MCF 10A (cell line): Measurements from ENCODE around the gene PFDN1. TPM values are rescaled to one million over a fixed set of nuclear protein-coding genes. Genes with fewer than 3 reads are reported as not detected.

Experiments
- BruUV-seq: library from RNA; stranded (reverse); fragments of 400-500 nt; replicated peaks from 2 replicates; lab custom pipeline; 2021; lab: Mats Ljungman, UMichigan
- CTCF ChIA-PET: fragments of 300-600 bp; sonication (Branson Sonifier 250); formaldehyde crosslinking; extraction: SDS; loops from one replicate; lab custom pipeline; 2021; ENCODE audit warnings: antibody characterized with exemption, inconsistent platforms; lab: Yijun Ruan, JAX
- POLR2A ChIA-PET: fragments of 300-600, 350-650 bp; sonication (Branson Sonifier 250); formaldehyde crosslinking; extraction: SDS; loops from one replicate; lab custom pipeline; 2020; ENCODE audit warnings: antibody characterized with exemption, inconsistent platforms; lab: Yijun Ruan, JAX
- DNase-seq: peaks from one replicate; pipeline ENCODE4 v3.0.0-alpha.2; 2018; ENCODE audit not compliant: unreplicated experiment
- H3K27ac Mint-ChIP-seq: one replicate; pipeline ENCODE4 v1.8.0; 2022; ENCODE audit warnings: mild to moderate bottlenecking, low read depth, mixed read lengths; ENCODE audit not compliant: unreplicated experiment
- H3K27me3 Mint-ChIP-seq: one replicate; pipeline ENCODE4 v1.8.0; 2022; ENCODE audit warnings: mixed read lengths; ENCODE audit not compliant: insufficient read depth, unreplicated experiment
- H3K36me3 Mint-ChIP-seq: one replicate; pipeline ENCODE4 v1.8.0; 2022; ENCODE audit warnings: mild to moderate bottlenecking, moderate library complexity, mixed read lengths; ENCODE audit not compliant: insufficient read depth, unreplicated experiment
- H3K4me1 Mint-ChIP-seq: one replicate; pipeline ENCODE4 v1.8.0; 2022; ENCODE audit warnings: mixed read lengths; ENCODE audit not compliant: insufficient read depth, unreplicated experiment
- H3K4me3 Mint-ChIP-seq: one replicate; pipeline ENCODE4 v1.8.0; 2022; ENCODE audit warnings: mild to moderate bottlenecking, moderate library complexity, mixed read lengths; ENCODE audit not compliant: unreplicated experiment
- H3K9me3 Mint-ChIP-seq: one replicate; pipeline ENCODE4 v1.8.0; 2022; ENCODE audit warnings: mixed read lengths; ENCODE audit not compliant: unreplicated experiment
- CTCF ChIP-seq: fragments of 200-600 bp; IDR thresholded peaks from one replicate; pipeline ENCODE4 v1.8.0; 2022; ENCODE audit warnings: antibody characterized with exemption, mild to moderate bottlenecking; ENCODE audit not compliant: unreplicated experiment
- intact Hi-C: fragments of 100-400 bp; cut with micrococcal nuclease; formaldehyde crosslinking; loops from 2 replicates; pipeline ENCODE4 v1.14.1; 2022
- total RNA-seq: library from RNA; stranded (reverse); gene quantifications from 2 replicates; pipeline ENCODE4 v1.2.3, GENCODE V29; 2022

The PFDN1 gene
- total RNA-seq, 1 experiment from 2014 or later: 94.7 TPM

DNA sequence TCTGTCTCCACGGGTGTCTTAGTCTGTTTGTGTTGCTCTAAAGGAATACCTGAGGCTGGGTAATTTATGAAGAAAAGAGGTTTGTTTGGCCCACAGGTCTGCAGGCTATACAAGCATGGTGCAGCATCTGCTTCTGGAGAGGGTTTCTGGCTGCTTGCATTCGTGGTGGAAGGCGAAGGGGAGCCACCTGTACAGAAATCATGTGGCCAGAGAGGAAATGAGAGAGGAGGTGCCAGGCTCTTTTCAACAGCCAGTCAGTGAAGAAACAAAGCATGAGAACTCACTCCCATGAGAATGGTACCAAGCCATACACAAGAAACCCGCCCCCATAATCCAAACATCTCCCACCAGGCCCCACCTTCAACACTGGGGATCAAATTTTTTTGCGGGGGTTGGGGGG is 53.4 kb downstream of the PFDN1 start:
- ChIA-PET POLR2A (interaction anchor here (0.7 kb wide), 1 partner anchor 689 kb away, joined by 3 read pairs; no protein-coding TSS in a partner anchor), CTCF (interaction anchor here (0.6 to 42.5 kb wide), 8 partner anchors 8 to 157 kb away, joined by 3 to 1450 read pairs (median 4); partner anchors contain the start of genes HBEGF and SLC4A9)
- Mint-ChIP-seq H3K4me3 (no peak overlapping the region), H3K4me1 (peaks cover 36% of the 10 kb centered on the region), H3K9me3 (no peaks in the 10 kb centered on the region), H3K36me3 (peaks cover 16% of the 10 kb centered on the region), H3K27me3 (no peaks in the 10 kb centered on the region), H3K27ac (no peak overlapping the region)
- intact Hi-C loops: loop anchor here (10.0 kb wide), 1 partner anchor 295 kb away; the partner anchor contains the start of gene EIF4EBP3
- no peak for DNase-seq
- TF ChIP-seq CTCF: no peak
- BruUV-seq: no TSS peak

GRCh38 chr5:140248414-140248813 is 54.5 kb downstream of the PFDN1 start:
- CTCF ChIA-PET: interaction anchor here (1.5 to 42.5 kb wide), 4 partner anchors 9 to 115 kb away, joined by 3 to 1450 read pairs (median 244); partner anchors contain the start of genes HBEGF and SLC4A9
- no peak overlapping the region for H3K27ac Mint-ChIP-seq
- no peak for DNase-seq
- POLR2A ChIA-PET: interaction anchor here (0.6 kb wide), 2 partner anchors 45 to 54 kb away, joined by 3 read pairs; no protein-coding TSS in a partner anchor
- no peak overlapping the region for H3K4me3 Mint-ChIP-seq
- TF ChIP-seq CTCF: no peak
- no TSS peak for BruUV-seq
- H3K27me3 Mint-ChIP-seq: no peaks in the 10 kb centered on the region
- H3K36me3 Mint-ChIP-seq: peaks cover 21% of the 10 kb centered on the region
- peaks cover 40% of the 10 kb centered on the region for H3K4me1 Mint-ChIP-seq
- intact Hi-C loops: loop anchor here (10.0 kb wide), 1 partner anchor 296 kb away; the partner anchor contains the start of gene EIF4EBP3
- no peaks in the 10 kb centered on the region for H3K9me3 Mint-ChIP-seq

- H3K27me3 Mint-ChIP-seq: no peaks in the 10 kb centered on the region
- CTCF ChIA-PET: interaction anchor here (0.6 to 42.5 kb wide), 6 partner anchors 11 to 116 kb away, joined by 3 to 1450 read pairs (median 116); partner anchors contain the start of genes HBEGF and SLC4A9
- DNase-seq: no peak
- intact Hi-C loops: loop anchor here (10.0 kb wide), 1 partner anchor 298 kb away; the partner anchor contains the start of gene EIF4EBP3
- H3K4me1 Mint-ChIP-seq: peaks cover 34% of the 10 kb centered on the region
- no peak overlapping the region for H3K27ac Mint-ChIP-seq
- no TSS peak for BruUV-seq
- POLR2A ChIA-PET: interaction anchor here (0.6 to 9.0 kb wide), 11 partner anchors 9 to 157 kb away, joined by 3 to 135 read pairs (median 4); partner anchors contain the start of genes HBEGF and PFDN1
- no peak for TF ChIP-seq CTCF
- H3K36me3 Mint-ChIP-seq: peaks cover 21% of the 10 kb centered on the region
- no peak overlapping the region for H3K4me3 Mint-ChIP-seq
- no peaks in the 10 kb centered on the region for H3K9me3 Mint-ChIP-seq
Measured at GRCh38 chr5:140246378-140247122, 56.4 kb downstream of the PFDN1 start.

- no peak overlapping the region for H3K27ac Mint-ChIP-seq
- intact Hi-C loops: loop anchor here (10.0 kb wide), 1 partner anchor 299 kb away; the partner anchor contains the start of gene EIF4EBP3
- TF ChIP-seq CTCF: no peak
- H3K4me3 Mint-ChIP-seq: no peak overlapping the region
- POLR2A ChIA-PET: interaction anchor here (0.6 to 9.0 kb wide), 10 partner anchors 8 to 157 kb away, joined by 3 to 135 read pairs (median 4); partner anchors contain the start of genes HBEGF and PFDN1
- H3K4me1 Mint-ChIP-seq: peaks cover 35% of the 10 kb centered on the region
- CTCF ChIA-PET: interaction anchor here (0.6 to 42.5 kb wide), 6 partner anchors 11 to 117 kb away, joined by 3 to 1450 read pairs (median 116); partner anchors contain the start of genes HBEGF and SLC4A9
- H3K27me3 Mint-ChIP-seq: no peaks in the 10 kb centered on the region
- peaks cover 21% of the 10 kb centered on the region for H3K36me3 Mint-ChIP-seq
- no peaks in the 10 kb centered on the region for H3K9me3 Mint-ChIP-seq
- no TSS peak for BruUV-seq
- DNase-seq: no peak
Measured at GRCh38 chr5:140245926-140246325, 57.0 kb downstream of the PFDN1 start.
